GM12878 (cell line): ENCODE results near the gene TSLP. TPM values are rescaled to one million over a fixed set of nuclear protein-coding genes. Genes with fewer than 3 reads are reported as not detected.

Experiments used
- BHLHE40 ChIP-seq, 2 experiments: fragments of 450-650 bp in 1 of 2; IDR thresholded peaks; 2 replicates each; pipeline ENCODE4 v1.6.1; 2011 to 2017; ENCODE audit warnings: low read depth in 2 of 2, borderline replicate concordance in 1 of 2, improper control_type of control experiment in 1 of 2, low read length in 1 of 2, mild to moderate bottlenecking in 1 of 2
- BMI1 ChIP-seq: fragments of 450-650 bp; IDR thresholded peaks from 2 replicates; pipeline ENCODE4 v1.6.1; 2016; ENCODE audit warnings: mild to moderate bottlenecking, moderate library complexity, borderline replicate concordance
- CBFB ChIP-seq: IDR thresholded peaks from 2 replicates; pipeline ENCODE4 v1.6.1; 2016; ENCODE audit warnings: antibody characterized with exemption, low read depth
- CBX3 ChIP-seq: fragments of 200-600 bp; sonication (generic); IDR thresholded peaks from 2 replicates; pipeline ENCODE4 v1.6.1; 2016; ENCODE audit warnings: low read depth, borderline replicate concordance
- CHD2 ChIP-seq: IDR thresholded peaks from 2 replicates; pipeline ENCODE4 v1.6.1; 2011; ENCODE audit warnings: low read depth, low read length, improper control_type of control experiment, borderline replicate concordance
- CTCF ChIP-seq, 3 experiments: IDR thresholded peaks in 2 of 3; conservative IDR thresholded peaks in 1 of 3; 2 replicates each; pipeline ENCODE4 v1.5.1; 2011; ENCODE audit warnings: low read depth in 3 of 3, low read length in 3 of 3, mild to moderate bottlenecking in 3 of 3, control low read depth in 2 of 3, moderate library complexity in 2 of 3, inconsistent platforms in 1 of 3, mixed read lengths in 1 of 3; ENCODE audit not compliant: control insufficient read depth in 2 of 3, insufficient read depth in 1 of 3; ENCODE audit errors: extremely low read depth in 1 of 3
- FOXM1 ChIP-seq: IDR thresholded peaks from 2 replicates; pipeline ENCODE4 v1.6.1; 2012; ENCODE audit warnings: low read depth, mild to moderate bottlenecking, inconsistent platforms, low read length, moderate library complexity
- GABPA ChIP-seq: IDR thresholded peaks from 2 replicates; pipeline ENCODE4 v1.6.1; 2014; ENCODE audit warnings: antibody characterized with exemption, low read depth, mild to moderate bottlenecking, inconsistent platforms
- HDAC2 ChIP-seq: fragments of 200-600 bp; sonication (generic); IDR thresholded peaks from 2 replicates; pipeline ENCODE4 v1.6.1; 2017
- KAT2A ChIP-seq: conservative IDR thresholded peaks from 2 replicates; pipeline ENCODE4 v1.6.1; 2011; ENCODE audit warnings: low read depth, low read length; ENCODE audit not compliant: control insufficient read depth
- MLLT1 ChIP-seq: fragments of 450-650 bp; IDR thresholded peaks from 2 replicates; pipeline ENCODE4 v1.6.1; 2016; ENCODE audit warnings: mild to moderate bottlenecking
- NBN ChIP-seq: fragments of 450-650 bp; IDR thresholded peaks from 2 replicates; pipeline ENCODE4 v1.6.1; 2016
- NRF1 ChIP-seq: conservative IDR thresholded peaks from 2 replicates; pipeline ENCODE4 v1.6.1; 2011; ENCODE audit warnings: mild to moderate bottlenecking, low read depth, low read length, improper control_type of control experiment
- PAX5 ChIP-seq: IDR thresholded peaks from 2 replicates; pipeline ENCODE4 v1.6.1; 2011; ENCODE audit warnings: low read depth, low read length, borderline replicate concordance
- PAX8 ChIP-seq: fragments of 450-650 bp; IDR thresholded peaks from 2 replicates; pipeline ENCODE4 v1.6.1; 2017; ENCODE audit warnings: mild to moderate bottlenecking, moderate library complexity
- POU2F2 ChIP-seq: IDR thresholded peaks from 3 replicates; pipeline ENCODE4 v1.6.1; 2011; ENCODE audit warnings: low read depth, mild to moderate bottlenecking, low read length, borderline replicate concordance
- RUNX3 ChIP-seq: IDR thresholded peaks from 2 replicates; pipeline ENCODE4 v1.6.1; 2012; ENCODE audit warnings: low read length, inconsistent platforms
- SUPT20H ChIP-seq: IDR thresholded peaks from 2 replicates; pipeline ENCODE4 v1.6.1; 2011; ENCODE audit warnings: low read depth, mild to moderate bottlenecking, low read length, moderate library complexity, borderline replicate concordance; ENCODE audit not compliant: control insufficient read depth
- ZBED1 ChIP-seq: IDR thresholded peaks from 2 replicates; pipeline ENCODE4 v1.6.1; 2016; ENCODE audit warnings: borderline replicate concordance
- ZNF384 ChIP-seq: IDR thresholded peaks from 2 replicates; pipeline ENCODE4 v1.6.1; 2012; ENCODE audit warnings: low read depth, mild to moderate bottlenecking, low read length, improper control_type of control experiment, borderline replicate concordance
- ZNF622 ChIP-seq: fragments of 450-650 bp; IDR thresholded peaks from 2 replicates; pipeline ENCODE4 v1.6.1; 2017; ENCODE audit warnings: mild to moderate bottlenecking, inconsistent platforms
- ZNF687 ChIP-seq: fragments of 450-650 bp; IDR thresholded peaks from 2 replicates; pipeline ENCODE4 v1.6.1; 2017; ENCODE audit warnings: mild to moderate bottlenecking, moderate library complexity
- polyA plus RNA-seq, 11 experiments: library from polyadenylated mRNA; depleted of rRNA in 4 of 11; unstranded in 6 of 11; stranded (reverse) in 5 of 11; fragments of >200 nt; fragmentation: Nextera tagmentation in 4 of 11; fragmentation: Illumina TruSeq in 1 of 11; extraction: Ambion mirVana in 4 of 11; extraction: Trizol in 1 of 11; gene quantifications; 1 replicate in 1 of 11; 2 replicates in 10 of 11; pipeline versions ENCODE4 v1.2.1 to v1.2.3, GENCODE V29; 2011 to 2016; ENCODE audit warnings: inconsistent platforms in 2 of 11, missing spikeins in 2 of 11, low read depth in 1 of 11
- total RNA-seq, 4 experiments: library from RNA; depleted of rRNA in 3 of 4; stranded (reverse); fragments of >200 nt in 3 of 4; fragmentation: Illumina TruSeq in 1 of 4; extraction: Trizol in 1 of 4; gene quantifications; 2 replicates each; pipeline versions ENCODE4 v1.2.1 to v1.2.3, GENCODE V29; 2013 to 2021

The TSLP gene
- total and polyA plus RNA-seq, 10 of the 15 experiments (the other 5 are each of a cell fraction or from before 2014, with no cell fraction given), result 0.05 to 0.32 TPM; not detected in 8

GRCh38 chr5:111092062-111092853 is 20.7 kb downstream of the TSLP start, which contains the start of gene WDR36 (continued):
- TF ChIP-seq CTCF (IDR thresholded peaks at IDR 0.05 in 2 of 3, conservative IDR thresholded peaks at IDR 0.05 in 1 of 3; ENCODE audit: control insufficient read depth in 2 of 3, extremely low read depth in 1 of 3, insufficient read depth in 1 of 3, low read depth in 3 of 3, low read length in 3 of 3), result no peak
- no peak for TF ChIP-seq ZNF384
- TF ChIP-seq NRF1, result no peak
- TF ChIP-seq ZNF622, result no peak
- no peak for TF ChIP-seq SUPT20H
- TF ChIP-seq MLLT1, result peak; percentile 99
- TF ChIP-seq FOXM1, result no peak
- peak; percentile 92; the same call in 1 of the 2 replicates for TF ChIP-seq NBN
- peak; percentile 29; the same call in 1 of the 2 replicates for TF ChIP-seq BMI1
- TF ChIP-seq ZBED1, result peak; percentile 80; the same call in 1 of the 2 replicates
- TF ChIP-seq ZNF687, result peak; percentile 74; the same call in 1 of the 2 replicates
- 0 out of 2 replicates have a peak, but pooled peaks have one; percentile 52 for TF ChIP-seq PAX5
- TF ChIP-seq CBFB, result peak; percentile 89
- no peak for TF ChIP-seq CBX3
- peak; percentile 99 for TF ChIP-seq GABPA
- peak; percentile 80 for TF ChIP-seq RUNX3
- TF ChIP-seq BHLHE40 (IDR thresholded peaks at IDR 0.05; ENCODE audit: borderline replicate concordance in 1 of 2, low read depth in 2 of 2, low read length in 1 of 2), result peak; percentile 65 to 70
- TF ChIP-seq CHD2, result peak; percentile 65; the same call in 1 of the 2 replicates
- TF ChIP-seq KAT2A, result no peak
- no peak for TF ChIP-seq PAX8
- TF ChIP-seq HDAC2, result peak; percentile 66; the same call in 1 of the 2 replicates
- peak; percentile 92 for TF ChIP-seq POU2F2
